Calu3 (cell line): ENCODE measurements around the gene CEP192. TPM values are rescaled to one million over a fixed set of nuclear protein-coding genes. Genes with fewer than 3 reads are reported as not detected.

Experiments
- BruUV-seq: library from RNA; stranded (reverse); fragments of 400-500 nt; replicated peaks from 2 replicates; lab custom pipeline; 2021; lab: Mats Ljungman, UMichigan
- CTCF ChIA-PET: fragments of 300-600 bp; sonication (Branson Sonifier 250); formaldehyde crosslinking; loops from one replicate; lab custom pipeline; 2022; ENCODE audit warnings: antibody characterized with exemption; lab: Charles Lee
- DNase-seq: peaks from one replicate; pipeline ENCODE4 v3.0.0; 2022
- H3K27ac Mint-ChIP-seq: one replicate; pipeline ENCODE4 v1.8.0; 2022; ENCODE audit warnings: mixed read lengths; ENCODE audit not compliant: unreplicated experiment
- H3K27me3 Mint-ChIP-seq: one replicate; pipeline ENCODE4 v1.8.0; 2022; ENCODE audit warnings: mixed read lengths; ENCODE audit not compliant: unreplicated experiment
- H3K36me3 Mint-ChIP-seq: one replicate; pipeline ENCODE4 v1.8.0; 2022; ENCODE audit warnings: mild to moderate bottlenecking, moderate library complexity, mixed read lengths; ENCODE audit not compliant: insufficient read depth, unreplicated experiment
- H3K4me1 Mint-ChIP-seq: one replicate; pipeline ENCODE4 v1.8.0; 2022; ENCODE audit warnings: mild to moderate bottlenecking, low read depth, mixed read lengths; ENCODE audit not compliant: unreplicated experiment
- H3K4me3 Mint-ChIP-seq: one replicate; pipeline ENCODE4 v1.8.0; 2022; ENCODE audit warnings: mild to moderate bottlenecking, low read depth, moderate library complexity, mixed read lengths; ENCODE audit not compliant: unreplicated experiment
- H3K9me3 Mint-ChIP-seq: one replicate; pipeline ENCODE4 v1.8.0; 2022; ENCODE audit warnings: low read depth, mixed read lengths; ENCODE audit not compliant: unreplicated experiment
- CTCF ChIP-seq: fragments of 200-600 bp; IDR thresholded peaks from one replicate; pipeline ENCODE4 v1.8.0; 2022; ENCODE audit warnings: antibody characterized with exemption; ENCODE audit not compliant: unreplicated experiment
- intact Hi-C: fragments of 100-400 bp; cut with micrococcal nuclease; formaldehyde crosslinking; loops from one replicate; pipeline ENCODE4 v1.10.0; 2022; ENCODE audit not compliant: unreplicated experiment
- total RNA-seq: library from RNA; stranded (reverse); gene quantifications from 2 replicates; pipeline ENCODE4 v1.2.3, GENCODE V29; 2022

CEP192 gene
- total RNA-seq, 1 experiment from 2014 or later = 39.2 TPM

GRCh38 chr18:13026583-13027270, 35.6 kb downstream of the CEP192 start:
- intact Hi-C loops = no loop called here
- Mint-ChIP-seq H3K9me3 (no peaks in the 10 kb centered on the region), H3K36me3 (peaks cover 13% of the 10 kb centered on the region), H3K27ac (no peak overlapping the region), H3K4me1 (no peaks in the 10 kb centered on the region), H3K27me3 (no peaks in the 10 kb centered on the region), H3K4me3 (no peak overlapping the region)
- no TSS peak for BruUV-seq
- no peak for DNase-seq
- TF ChIP-seq CTCF = no peak
- CTCF ChIA-PET = no interaction called here

- no peaks in the 10 kb centered on the region for H3K27me3 Mint-ChIP-seq
- no peaks in the 10 kb centered on the region for H3K9me3 Mint-ChIP-seq
- H3K4me1 Mint-ChIP-seq = no peaks in the 10 kb centered on the region
- no peak for DNase-seq
- BruUV-seq = no TSS peak
- no peak overlapping the region for H3K27ac Mint-ChIP-seq
- TF ChIP-seq CTCF = no peak
- CTCF ChIA-PET = no interaction called here
- peaks cover 19% of the 10 kb centered on the region for H3K36me3 Mint-ChIP-seq
- intact Hi-C loops = no loop called here
- no peak overlapping the region for H3K4me3 Mint-ChIP-seq
Measured at GRCh38 chr18:13028869-13029268, 37.7 kb downstream of the CEP192 start.

- Mint-ChIP-seq H3K4me1 (no peaks in the 10 kb centered on the region), H3K9me3 (no peaks in the 10 kb centered on the region), H3K36me3 (peaks cover 9% of the 10 kb centered on the region), H3K27ac (no peak overlapping the region), H3K27me3 (no peaks in the 10 kb centered on the region), H3K4me3 (no peak overlapping the region)
- no peak for DNase-seq
- CTCF ChIA-PET = no interaction called here
- no peak for TF ChIP-seq CTCF
- no TSS peak for BruUV-seq
- intact Hi-C loops = no loop called here
Measured at GRCh38 chr18:13032173-13032572, 41.0 kb downstream of the CEP192 start.

- Mint-ChIP-seq H3K27me3 (no peaks in the 10 kb centered on the region), H3K9me3 (no peaks in the 10 kb centered on the region), H3K4me3 (no peak overlapping the region), H3K4me1 (no peaks in the 10 kb centered on the region), H3K27ac (no peak overlapping the region), H3K36me3 (peaks cover 9% of the 10 kb centered on the region)
- no peak for TF ChIP-seq CTCF
- CTCF ChIA-PET = no interaction called here
- intact Hi-C loops = no loop called here
- no TSS peak for BruUV-seq
- DNase-seq = no peak
Measured at GRCh38 chr18:13035249-13035914, 44.2 kb downstream of the CEP192 start.
